C4-2B (cell line): Measurements from ENCODE around the gene IFT25.

Experiments used
- H3K27ac ChIP-seq: fragments of 450-650 bp; 2 replicates; pipeline ENCODE4 v1.5.1; 2017
- CTCF ChIP-seq: fragments of 450-650 bp; conservative IDR thresholded peaks from 2 replicates; pipeline ENCODE4 v1.5.1; 2017; ENCODE audit warnings: mild to moderate bottlenecking
- ZFX ChIP-seq: fragments of 450-650 bp; IDR thresholded peaks from 2 replicates; pipeline ENCODE4 v1.6.1; 2017

IFT25 gene

GRCh38 chr1:53938136-53938830 lies 7.2 kb downstream of the IFT25 start:
- H3K27ac ChIP-seq, result no peak overlapping the region
- TF ChIP-seq CTCF (no peak), ZFX (no peak)

- H3K27ac ChIP-seq, result no peak overlapping the region
- TF ChIP-seq ZFX (no peak), CTCF (no peak)
Observed at GRCh38 chr1:53936430-53936829, 9.1 kb downstream of the IFT25 start.

GRCh38 chr1:53934170-53934765 lies 11.2 kb downstream of the IFT25 start:
- TF ChIP-seq CTCF (no peak), ZFX (no peak)

GRCh38 chr1:53931523-53931922 lies 14.0 kb downstream of the IFT25 start:
- H3K27ac ChIP-seq, result no peak overlapping the region
- TF ChIP-seq CTCF, result no peak
- no peak for TF ChIP-seq ZFX

More at GRCh38 chr1:53934170-53934765, 11.2 kb downstream of the IFT25 start:
- no peak overlapping the region for H3K27ac ChIP-seq

- H3K27ac ChIP-seq, result no peak overlapping the region
- TF ChIP-seq CTCF (no peak), ZFX (no peak)
Observed at GRCh38 chr1:53930932-53931331, 14.6 kb downstream of the IFT25 start.

- TF ChIP-seq ZFX (no peak), CTCF (no peak)
- H3K27ac ChIP-seq, result no peak overlapping the region
Observed at GRCh38 chr1:53929246-53929960, 16.1 kb downstream of the IFT25 start.

- TF ChIP-seq CTCF (no peak), ZFX (no peak)
- H3K27ac ChIP-seq, result no peak overlapping the region
Observed at GRCh38 chr1:53927376-53927881, 18.1 kb downstream of the IFT25 start.
